Measurements from ENCODE around the gene ERBB4. TPM values are rescaled to one million over a fixed set of nuclear protein-coding genes. Genes with fewer than 3 reads are reported as not detected.

ERBB4 gene
- total RNA-seq, 1 donor from 2014 or later: 8.3 TPM

GRCh38 chr2:212385241-212385640 is 153.4 kb downstream of the ERBB4 start:
- intact Hi-C loops (cut with micrococcal nuclease): no loop called here
- no peaks in the 10 kb centered on the region for H3K9me3 ChIP-seq (replicated peaks)
- H3K36me3 ChIP-seq: no peaks in the 10 kb centered on the region
- H3K4me1 ChIP-seq: no peaks in the 10 kb centered on the region
- no peak for DNase-seq
- no peak for TF ChIP-seq CTCF (IDR thresholded peaks at IDR 0.05; ENCODE audit: borderline replicate concordance)
- no peak overlapping the region for H3K4me3 ChIP-seq
- H3K27me3 ChIP-seq (ENCODE audit: low read depth): no peaks in the 10 kb centered on the region
- H3K27ac ChIP-seq (replicated peaks): no peak overlapping the region

- TF ChIP-seq CTCF (IDR thresholded peaks at IDR 0.05; ENCODE audit: borderline replicate concordance): no peak
- Histone ChIP-seq H3K4me3 (no peak overlapping the region), H3K9me3 (replicated peaks) (no peaks in the 10 kb centered on the region), H3K27me3 (ENCODE audit: low read depth) (no peaks in the 10 kb centered on the region), H3K4me1 (no peaks in the 10 kb centered on the region), H3K36me3 (no peaks in the 10 kb centered on the region), H3K27ac (replicated peaks) (no peak overlapping the region)
- intact Hi-C loops (cut with micrococcal nuclease): no loop called here
- DNase-seq: no peak
Measured at GRCh38 chr2:212384027-212384426, 154.6 kb downstream of the ERBB4 start.

- TF ChIP-seq CTCF (IDR thresholded peaks at IDR 0.05; ENCODE audit: borderline replicate concordance): no peak
- intact Hi-C loops (cut with micrococcal nuclease): no loop called here
Measured at GRCh38 chr2:212381428-212382102, 157.0 kb downstream of the ERBB4 start.

GRCh38 chr2:212379103-212379502 is 159.5 kb downstream of the ERBB4 start:
- no peak for DNase-seq
- Histone ChIP-seq H3K4me3 (no peak overlapping the region), H3K27me3 (ENCODE audit: low read depth) (no peaks in the 10 kb centered on the region), H3K4me1 (no peaks in the 10 kb centered on the region), H3K36me3 (no peaks in the 10 kb centered on the region), H3K9me3 (replicated peaks) (no peaks in the 10 kb centered on the region), H3K27ac (replicated peaks) (no peak overlapping the region)
- intact Hi-C loops (cut with micrococcal nuclease): no loop called here
- TF ChIP-seq CTCF (IDR thresholded peaks at IDR 0.05; ENCODE audit: borderline replicate concordance): no peak

More at GRCh38 chr2:212381428-212382102, 157.0 kb downstream of the ERBB4 start:
- Histone ChIP-seq H3K27ac (replicated peaks) (no peak overlapping the region), H3K4me1 (no peaks in the 10 kb centered on the region), H3K36me3 (no peaks in the 10 kb centered on the region), H3K4me3 (no peak overlapping the region), H3K9me3 (replicated peaks) (no peaks in the 10 kb centered on the region), H3K27me3 (ENCODE audit: low read depth) (no peaks in the 10 kb centered on the region)
- DNase-seq: no peak

- no peak for TF ChIP-seq CTCF (IDR thresholded peaks at IDR 0.05; ENCODE audit: borderline replicate concordance)
- no peaks in the 10 kb centered on the region for H3K9me3 ChIP-seq (replicated peaks)
- H3K27me3 ChIP-seq (ENCODE audit: low read depth): no peaks in the 10 kb centered on the region
- H3K4me3 ChIP-seq: no peak overlapping the region
- no peaks in the 10 kb centered on the region for H3K36me3 ChIP-seq
- DNase-seq: no peak
- H3K4me1 ChIP-seq: no peaks in the 10 kb centered on the region
- H3K27ac ChIP-seq (replicated peaks): no peak overlapping the region
- intact Hi-C loops (cut with micrococcal nuclease): no loop called here
Measured at GRCh38 chr2:212367431-212367830, 171.2 kb downstream of the ERBB4 start.
